Natural killer cell (primary cell): Measurements from ENCODE around the gene CENPX. TPM values are rescaled to one million over a fixed set of nuclear protein-coding genes. Genes with fewer than 3 reads are reported as not detected.

ENCODE experiments used
- ATAC-seq, 3 donors: fragments of 150-1000 bp in 2 of 3; fragments of 200-7000 bp in 1 of 3; cut with Tn5 transposase; 1 replicate in 1 of 3; 2 replicates in 2 of 3; pipeline ENCODE4 v1.10.0; 2021; ENCODE audit warnings: mild to moderate bottlenecking in 2 of 3, moderate library complexity in 2 of 3
- DNase-seq, 2 donors: peaks; one replicate each; pipeline versions ENCODE4 v3.0.0 to v3.0.0-alpha.2; 2013 to 2021; ENCODE audit warnings: mixed read lengths in 1 of 2
- H3K27ac ChIP-seq: one replicate; pipeline ENCODE4 v1.5.1; 2013; ENCODE audit warnings: mild to moderate bottlenecking, low read length
- H3K27me3 ChIP-seq: one replicate; pipeline ENCODE4 v1.6.1; 2013; ENCODE audit warnings: low read length; ENCODE audit not compliant: control insufficient read depth, insufficient read depth
- H3K36me3 ChIP-seq: one replicate; pipeline ENCODE4 v1.6.1; 2013; ENCODE audit warnings: low read length; ENCODE audit not compliant: control insufficient read depth, insufficient read depth
- H3K4me1 ChIP-seq: one replicate; pipeline ENCODE4 v1.6.1; 2013; ENCODE audit warnings: low read length; ENCODE audit not compliant: control insufficient read depth, insufficient read depth
- H3K4me3 ChIP-seq: one replicate; pipeline ENCODE4 v1.5.1; 2013; ENCODE audit warnings: low read length
- H3K9me3 ChIP-seq: one replicate; pipeline ENCODE4 v1.6.1; 2013; ENCODE audit warnings: low read length; ENCODE audit not compliant: control insufficient read depth, insufficient read depth
- H3K27ac Mint-ChIP-seq, 2 donors: one replicate each; pipeline ENCODE4 v1.8.0; 2022; ENCODE audit warnings: mild to moderate bottlenecking in 2 of 2, mixed read lengths in 2 of 2, moderate library complexity in 1 of 2
- H3K27me3 Mint-ChIP-seq, 2 donors: one replicate each; pipeline ENCODE4 v1.8.0; 2022; ENCODE audit warnings: low read depth in 2 of 2, mixed read lengths in 2 of 2
- H3K36me3 Mint-ChIP-seq: one replicate; pipeline ENCODE4 v1.8.0; 2022; ENCODE audit warnings: mixed read lengths
- H3K4me1 Mint-ChIP-seq, 2 donors: one replicate each; pipeline ENCODE4 v1.8.0; 2022; ENCODE audit warnings: mixed read lengths in 2 of 2
- H3K4me3 Mint-ChIP-seq: one replicate; pipeline ENCODE4 v1.8.0; 2022; ENCODE audit warnings: mild to moderate bottlenecking, moderate library complexity, mixed read lengths
- H3K9me3 Mint-ChIP-seq, 2 donors: one replicate each; pipeline ENCODE4 v1.8.0; 2022; ENCODE audit warnings: mixed read lengths in 2 of 2
- CTCF ChIP-seq: fragments of 200-600 bp; IDR thresholded peaks from one replicate; pipeline ENCODE4 v1.8.0; 2022; ENCODE audit warnings: antibody characterized with exemption
- WGBS: methylation state at CpG from one replicate; pipeline ENCODE4 v1.1.7; 2013; ENCODE audit warnings: missing lambda C conversion rate; ENCODE audit not compliant: insufficient coverage; 5-methylcytosine and 5-hydroxymethylcytosine counted together
- intact Hi-C: fragments of 100-400 bp; cut with micrococcal nuclease; formaldehyde crosslinking; loops from one replicate; pipeline ENCODE4 v1.14.2; 2022
- total RNA-seq, 4 donors: library from RNA; stranded (reverse); fragments of 120-200 nt in 1 of 4; gene quantifications; one replicate each; pipeline versions ENCODE4 v1.2.3 to v1.2.4, GENCODE V29; 2013 to 2022

Gene CENPX
- total RNA-seq, 3 donors from 2014 or later (not counting 1 experiment from before 2014, with no cell fraction given): 22.8 to 29.6 (median 27.0) TPM

GRCh38 chr17:81994593-81995462, 27.9 kb downstream of the CENPX start:
- H3K4me1 Mint-ChIP-seq: peaks cover 4 to 6% of the 10 kb centered on the region in 2 donors
- no peak for ATAC-seq
- WGBS: 98% methylated on average over 39 of the region's 39 CpGs

GRCh38 chr17:81993729-81994592, 28.7 kb downstream of the CENPX start:
- DNase-seq (no peak), ATAC-seq (no peak)
- H3K36me3 Mint-ChIP-seq: no peaks in the 10 kb centered on the region
- Histone ChIP-seq H3K9me3 (no peaks in the 10 kb centered on the region), H3K4me1 (no peaks in the 10 kb centered on the region), H3K36me3 (peaks cover 3% of the 10 kb centered on the region), H3K27ac (no peak overlapping the region), H3K27me3 (no peaks in the 10 kb centered on the region), H3K4me3 (no peak overlapping the region)
- no peak overlapping the region for H3K27ac Mint-ChIP-seq
- 96% methylated on average over 36 of the region's 37 CpGs for WGBS
- H3K4me1 Mint-ChIP-seq: peaks cover 4 to 6% of the 10 kb centered on the region in 2 donors
- no peak overlapping the region for H3K4me3 Mint-ChIP-seq
- intact Hi-C loops: no loop called here
- H3K9me3 Mint-ChIP-seq: no peaks in the 10 kb centered on the region
- no peak for TF ChIP-seq CTCF
- H3K27me3 Mint-ChIP-seq: no peaks in the 10 kb centered on the region

More at GRCh38 chr17:81994593-81995462, 27.9 kb downstream of the CENPX start:
- DNase-seq: no peak
- Histone ChIP-seq H3K9me3 (no peaks in the 10 kb centered on the region), H3K27me3 (no peaks in the 10 kb centered on the region), H3K4me3 (no peak overlapping the region), H3K27ac (no peak overlapping the region), H3K36me3 (peaks cover 3% of the 10 kb centered on the region), H3K4me1 (no peaks in the 10 kb centered on the region)
- Mint-ChIP-seq H3K4me3 (no peak overlapping the region), H3K27ac (no peak overlapping the region), H3K27me3 (no peaks in the 10 kb centered on the region), H3K36me3 (no peaks in the 10 kb centered on the region), H3K9me3 (no peaks in the 10 kb centered on the region)
- no peak for TF ChIP-seq CTCF
- intact Hi-C loops: no loop called here

- Histone ChIP-seq H3K4me1 (no peaks in the 10 kb centered on the region), H3K27ac (no peak overlapping the region), H3K27me3 (no peaks in the 10 kb centered on the region), H3K4me3 (no peak overlapping the region), H3K36me3 (peaks cover 3% of the 10 kb centered on the region), H3K9me3 (no peaks in the 10 kb centered on the region)
- intact Hi-C loops: no loop called here
- Mint-ChIP-seq H3K9me3 (no peaks in the 10 kb centered on the region), H3K27ac (no peak overlapping the region), H3K4me1 (peaks cover 4 to 6% of the 10 kb centered on the region in 2 donors), H3K4me3 (no peak overlapping the region), H3K36me3 (no peaks in the 10 kb centered on the region), H3K27me3 (no peaks in the 10 kb centered on the region)
- WGBS: 95% methylated on average over 31 of the region's 31 CpGs
- ATAC-seq: no peak
- no peak for DNase-seq
- TF ChIP-seq CTCF: no peak
These were observed 30.2 kb downstream of the CENPX start for GRCh38 chr17:81992306-81993102.
